Activated CD4-positive, CD25-positive, alpha-beta regulatory T cell treated with anti-CD3 and anti-CD28 coated beads, Interleukin-2, amount 50 U/mL, for 24 hours (primary cell): ENCODE measurements around the gene SPATA2L.

ENCODE experiments used
- ATAC-seq, 2 donors: fragments of 150-1000 bp; cut with Tn5 transposase; one replicate each; pipeline ENCODE4 v1.10.0; 2021; ENCODE audit warnings: mild to moderate bottlenecking in 1 of 2, moderate library complexity in 1 of 2

The SPATA2L gene

GRCh38 chr16:89653656-89654295 lies 47.7 kb downstream of the SPATA2L start:
- ATAC-seq: no peak

GRCh38 chr16:89651584-89651983 lies 49.9 kb downstream of the SPATA2L start:
- no peak for ATAC-seq

- ATAC-seq: no peak
These were observed 54.6 kb downstream of the SPATA2L start for GRCh38 chr16:89646906-89647305.
